HEK293T (cell line): ENCODE results near the gene PCCB.

Experiments used
- ARNT ChIP-seq: fragments of 450-650 bp; IDR thresholded peaks from 2 replicates; pipeline ENCODE4 v1.6.1; 2017; ENCODE audit warnings: mild to moderate bottlenecking
- BHLHE40 ChIP-seq: fragments of 450-650 bp; IDR thresholded peaks from 2 replicates; pipeline ENCODE4 v1.6.1; 2016; ENCODE audit warnings: mild to moderate bottlenecking, moderate library complexity, borderline replicate concordance
- ELF4 ChIP-seq: fragments of 450-650 bp; IDR thresholded peaks from 2 replicates; pipeline ENCODE4 v1.6.1; 2017; ENCODE audit warnings: antibody characterized with exemption
- FOXA1 ChIP-seq: fragments of 450-650 bp; IDR thresholded peaks from 2 replicates; pipeline ENCODE4 v1.6.1; 2016; ENCODE audit warnings: mild to moderate bottlenecking
- FOXK2 ChIP-seq: fragments of 450-650 bp; IDR thresholded peaks from 2 replicates; pipeline ENCODE4 v1.6.1; 2016; ENCODE audit warnings: mild to moderate bottlenecking
- FOXM1 ChIP-seq: fragments of 450-650 bp; IDR thresholded peaks from 2 replicates; pipeline ENCODE4 v1.6.1; 2017; ENCODE audit warnings: mild to moderate bottlenecking, borderline replicate concordance
- HDGF ChIP-seq: fragments of 450-650 bp; IDR thresholded peaks from 2 replicates; pipeline ENCODE4 v1.6.1; 2017; ENCODE audit warnings: antibody characterized with exemption, borderline replicate concordance
- L3MBTL2 ChIP-seq: fragments of 450-650 bp; conservative IDR thresholded peaks from 2 replicates; pipeline ENCODE4 v1.6.1; 2016; ENCODE audit warnings: mild to moderate bottlenecking
- LEF1 ChIP-seq: fragments of 450-650 bp; IDR thresholded peaks from 2 replicates; pipeline ENCODE4 v1.6.1; 2017; ENCODE audit warnings: mild to moderate bottlenecking, borderline replicate concordance
- NFRKB ChIP-seq: fragments of 450-650 bp; IDR thresholded peaks from 2 replicates; pipeline ENCODE4 v1.6.1; 2016; ENCODE audit warnings: mild to moderate bottlenecking, moderate library complexity
- SP1 ChIP-seq: fragments of 450-650 bp; IDR thresholded peaks from 2 replicates; pipeline ENCODE4 v1.6.1; 2017
- SUZ12 ChIP-seq: fragments of 450-650 bp; IDR thresholded peaks from 2 replicates; pipeline ENCODE4 v1.6.1; 2016; ENCODE audit warnings: mild to moderate bottlenecking
- TARDBP ChIP-seq: fragments of 450-650 bp; IDR thresholded peaks from 2 replicates; pipeline ENCODE4 v1.6.1; 2016
- TF ChIP-seq, protein P1 (sequence below): fragments of 450-650 bp; IDR thresholded peaks from 2 replicates; pipeline ENCODE4 v1.6.1; 2016

DNA sequence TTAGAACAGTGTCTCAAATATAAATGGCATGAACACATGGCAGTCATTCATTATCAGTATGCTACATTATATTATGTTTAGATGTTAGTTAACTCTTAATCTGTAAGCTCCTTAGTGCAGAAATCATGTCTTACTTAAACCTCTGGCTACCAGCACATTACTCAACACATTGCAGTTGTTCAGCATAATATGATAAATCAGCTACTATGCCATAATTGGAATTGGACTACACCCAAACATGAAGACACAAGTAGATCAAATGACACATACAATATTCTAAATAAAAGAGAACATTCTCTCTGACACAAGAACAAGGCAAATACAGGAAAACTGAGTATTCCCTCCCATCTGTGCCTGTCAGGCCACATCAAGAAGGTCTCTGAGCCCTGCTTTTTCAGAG, 116.1 kb downstream of the PCCB start:
- TF ChIP-seq FOXK2 (no peak), SP1 (no peak), ARNT (no peak), LEF1 (no peak), ELF4 (no peak), SUZ12 (no peak), FOXA1 (no peak), BHLHE40 (no peak), TARDBP (no peak), L3MBTL2 (no peak), FOXM1 (no peak), NFRKB (no peak), HDGF (no peak)
- TF ChIP-seq, protein P1, sequence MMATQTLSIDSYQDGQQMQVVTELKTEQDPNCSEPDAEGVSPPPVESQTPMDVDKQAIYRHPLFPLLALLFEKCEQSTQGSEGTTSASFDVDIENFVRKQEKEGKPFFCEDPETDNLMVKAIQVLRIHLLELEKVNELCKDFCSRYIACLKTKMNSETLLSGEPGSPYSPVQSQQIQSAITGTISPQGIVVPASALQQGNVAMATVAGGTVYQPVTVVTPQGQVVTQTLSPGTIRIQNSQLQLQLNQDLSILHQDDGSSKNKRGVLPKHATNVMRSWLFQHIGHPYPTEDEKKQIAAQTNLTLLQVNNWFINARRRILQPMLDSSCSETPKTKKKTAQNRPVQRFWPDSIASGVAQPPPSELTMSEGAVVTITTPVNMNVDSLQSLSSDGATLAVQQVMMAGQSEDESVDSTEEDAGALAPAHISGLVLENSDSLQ = no peak
